Glomerular endothelial cell (primary cell): ENCODE data around the gene HCN3. TPM values are rescaled to one million over a fixed set of nuclear protein-coding genes. Genes with fewer than 3 reads are reported as not detected.
"Not testable (repeated sequence)": the region's sequence is repeated elsewhere in the genome, so short reads cannot be mapped to it uniquely, and the experiment has no call there.

Experiments used
- DNase-seq: peaks from one replicate; pipeline ENCODE4 v3.0.0-alpha.2; 2011; ENCODE audit warnings: low read depth, low spot score; ENCODE audit errors: extremely low read depth
- total RNA-seq: library from RNA; depleted of rRNA; stranded (reverse); fragments of >200 nt; gene quantifications from 2 replicates; pipeline ENCODE4 v1.2.3, GENCODE V29; 2015

Gene HCN3
- total RNA-seq, 1 donor from 2014 or later, result 1.3 TPM

DNA sequence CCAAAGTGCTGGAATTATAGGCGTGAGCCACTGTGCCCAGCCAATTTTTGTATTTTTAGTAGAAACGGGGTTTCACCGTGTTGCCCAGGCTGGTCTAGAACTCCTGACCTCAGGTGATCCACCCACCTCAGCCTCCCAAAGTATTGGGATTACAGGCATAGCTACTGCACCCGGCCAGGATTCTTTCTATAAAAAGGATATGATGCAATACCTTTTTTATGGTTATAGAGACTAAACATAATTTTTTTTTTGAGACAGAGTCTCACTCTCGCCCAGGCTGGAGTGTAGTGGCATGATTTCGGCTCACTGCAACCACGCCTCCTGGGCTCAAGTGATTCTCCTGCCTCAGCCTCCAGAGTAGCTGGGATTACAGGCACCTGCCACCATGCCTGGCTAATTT is 51.6 kb downstream of the HCN3 start:
- not testable (repeated sequence) for DNase-seq

DNA sequence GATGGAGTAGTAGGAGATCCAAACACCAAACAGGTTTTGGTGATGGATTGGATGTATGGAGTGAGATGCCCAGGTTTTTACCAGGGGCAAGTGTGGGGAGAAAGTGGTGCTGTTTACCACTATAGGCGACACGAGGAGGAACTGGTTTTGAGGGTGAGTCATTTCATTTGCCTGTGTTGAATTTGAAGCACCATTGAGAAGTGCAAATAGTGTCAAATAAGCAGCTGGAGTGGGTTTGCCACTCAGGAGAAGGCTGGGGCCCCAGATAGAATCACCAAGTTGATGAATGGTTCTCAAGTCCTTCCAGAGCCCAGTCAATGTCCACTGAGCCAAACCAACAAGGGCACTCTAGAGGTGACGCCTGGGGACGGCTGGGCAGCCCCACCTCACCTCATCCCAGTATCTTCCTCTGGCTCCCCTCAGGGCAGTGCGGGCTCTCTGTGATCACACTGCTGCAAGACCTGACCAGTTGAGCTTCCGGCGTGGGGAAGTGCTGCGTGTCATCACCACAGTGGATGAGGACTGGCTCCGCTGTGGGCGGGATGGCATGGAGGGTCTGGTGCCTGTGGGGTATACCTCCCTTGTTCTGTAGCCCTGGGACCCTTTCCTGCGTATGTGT is 52.8 kb downstream of the HCN3 start:
- no peak for DNase-seq

DNA sequence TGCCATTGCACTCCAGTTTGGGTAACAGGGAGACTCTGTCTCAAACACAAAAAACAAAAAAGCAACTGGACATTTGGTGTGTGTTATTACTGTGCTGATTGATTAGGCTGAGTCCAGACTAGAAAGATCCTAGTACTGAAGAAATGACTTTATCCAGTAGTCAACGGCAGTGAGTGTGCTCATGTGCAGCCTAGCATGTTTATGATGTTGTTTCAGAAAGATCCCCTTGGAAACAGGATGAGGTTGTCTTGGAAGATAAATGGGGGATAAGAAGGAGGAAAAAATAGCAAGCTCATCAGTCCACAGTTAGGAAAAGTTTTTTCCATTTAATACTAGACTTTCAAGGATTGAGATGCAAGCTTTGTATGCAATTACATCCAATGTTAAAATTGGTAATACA is 57.7 kb downstream of the HCN3 start:
- DNase-seq, result no peak

Other genes starting within 250 kb of the HCN3 start
- gene DCST2, start 243.7 kb upstream of the HCN3 start, total RNA-seq, result 0.12 TPM in 1 of 2 replicates, not detected in the other
- not detected in 2 replicates for gene DCST1, start 243.6 kb upstream of the HCN3 start, total RNA-seq
- 405 and 619 TPM in 2 replicates for gene ADAM15, start 226.1 kb upstream of the HCN3 start, total RNA-seq
- gene EFNA4, start 213.7 kb upstream of the HCN3 start, total RNA-seq, result 19.2 and 25.1 TPM in 2 replicates
- 1.5 and 4.0 TPM in 2 replicates for gene EFNA3, start 198.6 kb upstream of the HCN3 start, total RNA-seq
- 77.9 and 195 TPM in 2 replicates for gene EFNA1, start 149.6 kb upstream of the HCN3 start, total RNA-seq
- 21.0 and 29.1 TPM in 2 replicates for gene SLC50A1, start 141.6 kb upstream of the HCN3 start, total RNA-seq
- gene DPM3, start 136.9 kb upstream of the HCN3 start, total RNA-seq, result 41.0 and 45.0 TPM in 2 replicates
- gene KRTCAP2, start 104.2 kb upstream of the HCN3 start, total RNA-seq, result 121 and 150 TPM in 2 replicates
- gene TRIM46, start 103.6 kb upstream of the HCN3 start, total RNA-seq, result 9.9 and 11.8 TPM in 2 replicates
- 12.5 and 18.2 TPM in 2 replicates for gene THBS3, start 69.6 kb upstream of the HCN3 start, total RNA-seq
- gene MTX1, start 68.8 kb upstream of the HCN3 start, total RNA-seq, result 44.3 and 45.6 TPM in 2 replicates
- gene ENTREP3, start 22.0 kb upstream of the HCN3 start, total RNA-seq, result 26.5 and 46.3 TPM in 2 replicates
- 79.2 and 128 TPM in 2 replicates for gene SCAMP3, start 15.1 kb upstream of the HCN3 start, total RNA-seq
- 30.2 and 36.1 TPM in 2 replicates for gene CLK2, start 4.0 kb upstream of the HCN3 start, total RNA-seq
- not detected in 2 replicates for gene PKLR, start 24.0 kb downstream of the HCN3 start, total RNA-seq
- gene FDPS, start 31.4 kb downstream of the HCN3 start, total RNA-seq, result 319 and 345 TPM in 2 replicates
- 22.3 and 33.1 TPM in 2 replicates for gene RUSC1, start 43.4 kb downstream of the HCN3 start, total RNA-seq